ENCODE data around the gene LNPK.

Gene LNPK

DNA sequence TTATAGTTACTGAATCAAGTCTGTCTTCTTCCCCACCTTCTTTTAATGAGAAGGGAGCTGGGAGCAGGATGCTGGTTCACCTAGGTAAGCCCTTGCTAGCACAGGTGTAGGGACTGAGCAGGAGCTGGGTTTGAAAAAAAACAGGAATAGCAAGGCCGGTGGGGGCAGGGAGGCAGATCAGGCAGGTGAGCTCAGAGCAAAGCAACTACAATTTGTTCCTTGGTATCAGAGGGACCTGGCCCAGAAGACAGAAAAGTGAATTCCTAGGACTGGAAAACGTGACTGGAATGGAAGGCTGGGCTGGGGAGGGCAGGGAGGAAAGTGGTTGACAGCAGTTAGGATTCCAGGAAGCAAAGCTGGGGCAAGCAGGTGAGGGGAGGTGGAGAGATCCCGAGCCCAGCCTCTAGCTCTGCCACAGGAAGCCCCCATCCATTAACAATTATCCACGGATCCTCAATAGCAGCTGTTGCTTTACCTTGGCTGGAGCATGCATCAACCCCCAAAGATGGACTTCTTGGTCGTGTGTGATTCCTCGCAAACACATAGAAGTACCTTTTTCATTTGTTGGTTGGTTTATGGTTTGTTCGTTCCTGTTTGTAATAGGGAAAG, 118.4 kb downstream of the LNPK start:
- no peak overlapping the region for H3K4me3 ChIP-seq (ENCODE audit: low read length)
- no peak overlapping the region for H2AFZ ChIP-seq (ENCODE audit: low read depth, low read length)
- H3K36me3 ChIP-seq (ENCODE audit: insufficient read depth, low read length) = no peaks in the 10 kb centered on the region
- no peaks in the 10 kb centered on the region for H3K4me1 ChIP-seq (ENCODE audit: insufficient read depth, low read length)
- H3K9me3 ChIP-seq (ENCODE audit: low read length) = no peaks in the 10 kb centered on the region
- peaks cover 7% of the 10 kb centered on the region for H3K27me3 ChIP-seq (ENCODE audit: insufficient read depth, low read length)

DNA sequence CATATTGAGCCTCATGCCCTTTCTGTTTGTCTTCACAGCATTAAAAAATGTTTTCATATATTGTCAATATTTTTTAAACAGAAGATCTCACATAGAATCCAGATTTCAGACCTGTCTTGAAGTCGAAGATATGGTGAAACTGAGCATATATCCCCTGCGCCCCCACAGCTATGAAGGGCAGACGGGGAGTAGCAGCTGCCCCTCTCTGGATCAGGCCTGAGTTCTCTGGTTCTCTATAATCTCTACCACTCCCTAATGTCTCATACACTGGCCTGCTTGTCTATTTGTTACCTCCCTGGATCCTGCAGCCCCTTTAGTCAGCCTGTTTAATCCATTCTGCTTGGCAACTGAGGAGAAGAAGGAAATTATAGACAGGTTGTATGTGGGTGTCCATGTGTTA, 122.4 kb downstream of the LNPK start:
- Histone ChIP-seq H3K4me1 (ENCODE audit: insufficient read depth, low read length) (no peaks in the 10 kb centered on the region), H3K27me3 (ENCODE audit: insufficient read depth, low read length) (peaks cover 5% of the 10 kb centered on the region), H2AFZ (ENCODE audit: low read depth, low read length) (no peak overlapping the region), H3K36me3 (ENCODE audit: insufficient read depth, low read length) (no peaks in the 10 kb centered on the region), H3K4me3 (ENCODE audit: low read length) (no peak overlapping the region), H3K9me3 (ENCODE audit: low read length) (no peaks in the 10 kb centered on the region)

DNA sequence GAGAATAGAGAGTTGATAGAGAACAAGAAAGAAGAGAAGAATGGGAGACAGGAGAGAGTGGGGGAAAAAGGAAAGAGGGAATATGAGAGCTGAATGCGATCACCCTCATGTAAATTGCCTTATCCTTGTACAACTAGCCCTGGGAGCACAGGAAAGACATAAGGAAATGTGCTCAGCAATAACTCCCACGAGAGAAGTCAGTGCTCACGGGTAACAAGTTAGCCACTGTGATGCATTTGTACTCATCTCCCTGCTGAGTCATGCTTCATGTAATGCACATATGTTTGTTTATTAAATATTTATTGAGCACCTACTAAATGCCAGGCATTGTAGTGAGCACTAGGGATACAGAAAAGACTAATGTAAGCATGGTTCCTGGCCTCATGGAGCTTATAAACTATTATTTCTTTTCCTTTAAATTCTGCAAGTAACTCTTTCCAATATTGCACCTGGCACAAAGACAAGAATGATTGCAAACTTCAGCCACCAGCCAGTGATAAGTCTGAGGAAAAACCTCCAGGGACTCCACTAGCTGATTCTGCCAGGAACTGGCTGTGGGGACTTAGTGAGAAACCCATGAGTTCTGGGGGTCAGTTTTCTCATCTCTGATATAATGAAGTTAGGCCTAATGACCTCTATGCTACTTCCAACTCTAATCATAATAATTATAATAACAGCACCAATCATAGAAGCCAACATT, 124.1 kb downstream of the LNPK start:
- H3K4me1 ChIP-seq (ENCODE audit: insufficient read depth, low read length) = no peaks in the 10 kb centered on the region
- H3K9me3 ChIP-seq (ENCODE audit: low read length) = no peaks in the 10 kb centered on the region
- no peaks in the 10 kb centered on the region for H3K36me3 ChIP-seq (ENCODE audit: insufficient read depth, low read length)
- H3K27me3 ChIP-seq (ENCODE audit: insufficient read depth, low read length) = peaks cover 3% of the 10 kb centered on the region
- no peak overlapping the region for H2AFZ ChIP-seq (ENCODE audit: low read depth, low read length)
- no peak overlapping the region for H3K4me3 ChIP-seq (ENCODE audit: low read length)

DNA sequence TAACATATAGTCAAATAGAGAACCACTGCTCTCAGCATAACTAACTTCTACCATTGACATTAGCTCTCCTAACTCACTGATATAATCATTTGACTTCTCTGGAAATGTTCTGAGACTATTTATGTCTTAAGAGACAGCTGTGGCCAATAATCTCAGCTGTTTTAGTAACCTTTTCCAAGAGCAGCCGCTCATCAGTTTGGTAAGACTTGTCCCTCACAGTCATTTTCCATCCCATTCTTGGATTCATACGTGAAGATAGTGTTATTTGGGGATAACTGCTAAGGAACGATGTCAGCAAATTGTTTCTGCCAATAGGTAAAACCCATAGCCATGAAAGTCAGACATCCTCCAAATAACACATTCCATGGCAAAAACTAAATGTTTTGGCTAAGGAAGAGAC, 127.8 kb downstream of the LNPK start:
- no peaks in the 10 kb centered on the region for H3K4me1 ChIP-seq (ENCODE audit: insufficient read depth, low read length)
- H3K4me3 ChIP-seq (ENCODE audit: low read length) = no peak overlapping the region
- peaks cover 3% of the 10 kb centered on the region for H3K27me3 ChIP-seq (ENCODE audit: insufficient read depth, low read length)
- H2AFZ ChIP-seq (ENCODE audit: low read depth, low read length) = no peak overlapping the region
- no peaks in the 10 kb centered on the region for H3K9me3 ChIP-seq (ENCODE audit: low read length)
- no peaks in the 10 kb centered on the region for H3K36me3 ChIP-seq (ENCODE audit: insufficient read depth, low read length)
